ENCODE measurements around the gene IL17REL.

Gene IL17REL

GRCh38 chr22:50012211-50013181 is at the start of gene IL17REL:
Gene IL17REL (minus strand): TSS chr22:50012765. CDS start chr22:50012646, 119 bp downstream.
- DNase-seq: no peak

- no peak for DNase-seq
These were observed 49.3 kb upstream of the IL17REL start for GRCh38 chr22:50061824-50062355.

GRCh38 chr22:50061141-50061823 is 48.7 kb upstream of the IL17REL start:
- no peak for DNase-seq

- DNase-seq: no peak
These were observed 48.0 kb upstream of the IL17REL start for GRCh38 chr22:50060441-50061140.

- no peak for DNase-seq
These were observed 47.3 kb upstream of the IL17REL start for GRCh38 chr22:50059881-50060262.

GRCh38 chr22:50058906-50059880 is 46.6 kb upstream of the IL17REL start:
- DNase-seq: no peak

GRCh38 chr22:50058061-50058905 is 45.7 kb upstream of the IL17REL start, which contains the start of gene TTLL8:
Gene TTLL8 (minus strand): TSS chr22:50058298.
- DNase-seq: no peak

GRCh38 chr22:50057278-50058060 is 44.9 kb upstream of the IL17REL start:
- no peak for DNase-seq

GRCh38 chr22:50056214-50056972 is 43.8 kb upstream of the IL17REL start:
- no peak for DNase-seq

GRCh38 chr22:50053861-50054260 is 41.3 kb upstream of the IL17REL start:
- DNase-seq: no peak

GRCh38 chr22:50051930-50052329 is 39.4 kb upstream of the IL17REL start:
- no peak for DNase-seq

- DNase-seq: no peak
These were observed 37.0 kb upstream of the IL17REL start for GRCh38 chr22:50049299-50050195.

GRCh38 chr22:50048836-50049235 is 36.3 kb upstream of the IL17REL start:
- DNase-seq: no peak

GRCh38 chr22:50048061-50048765 is 35.6 kb upstream of the IL17REL start:
- no peak for DNase-seq

- DNase-seq: no peak
These were observed 34.8 kb upstream of the IL17REL start for GRCh38 chr22:50047346-50047745.

GRCh38 chr22:50046481-50047245 is 34.1 kb upstream of the IL17REL start:
- DNase-seq: no peak

GRCh38 chr22:50046019-50046415 is 33.5 kb upstream of the IL17REL start:
- DNase-seq: no peak
